Tibial nerve (tissue), 4 donors: ENCODE measurements around the gene CCDC91. TPM values are rescaled to one million over a fixed set of nuclear protein-coding genes. Genes with fewer than 3 reads are reported as not detected.
A peak's percentile ranks its signal among the peaks of the same experiment; 100 is the strongest.

Experiments used
- DNase-seq, 2 donors: peaks; one replicate each; pipeline ENCODE4 v3.0.0-alpha.2; 2019; ENCODE audit warnings: low spot score in 2 of 2
- H3K27ac ChIP-seq, 4 donors: fragments of 200-600 bp; sonication (generic) in 3 of 4; one replicate each; pipeline ENCODE4 v1.5.1; 2017 to 2019; ENCODE audit warnings: mild to moderate bottlenecking in 1 of 4
- H3K27me3 ChIP-seq, 2 donors: fragments of 200-600 bp; sonication (generic) in 1 of 2; one replicate each; pipeline versions ENCODE4 v1.5.1 to v1.6.0; 2017 to 2019
- H3K36me3 ChIP-seq, 3 donors: fragments of 200-600 bp; sonication (generic); one replicate each; pipeline ENCODE4 v1.5.1; 2018 to 2019
- H3K4me1 ChIP-seq, 4 donors: fragments of 200-600 bp; sonication (generic) in 3 of 4; one replicate each; pipeline ENCODE4 v1.5.1; 2017 to 2019
- H3K4me3 ChIP-seq, 4 donors: fragments of 200-600 bp; sonication (generic) in 3 of 4; one replicate each; pipeline ENCODE4 v1.5.1; 2017 to 2019; ENCODE audit warnings: mild to moderate bottlenecking in 1 of 4, moderate library complexity in 1 of 4
- H3K9me3 ChIP-seq, 4 donors: fragments of 200-600 bp; sonication (generic) in 3 of 4; one replicate each; pipeline ENCODE4 v1.5.1; 2017 to 2019
- CTCF ChIP-seq, 5 experiments: fragments of 200-600 bp in 3 of 5; fragments of 450-650 bp in 2 of 5; sonication (generic) in 3 of 5; IDR thresholded peaks; one replicate each; pipeline ENCODE4 v1.5.1; 2016 to 2019; ENCODE audit warnings: antibody characterized with exemption in 5 of 5, mild to moderate bottlenecking in 3 of 5, moderate library complexity in 2 of 5
- EP300 ChIP-seq, 2 donors: sonication (generic); formaldehyde crosslinking; IDR thresholded peaks; one replicate each; pipeline ENCODE4 v1.6.1; 2017; ENCODE audit warnings: antibody characterized with exemption in 2 of 2, mild to moderate bottlenecking in 1 of 2
- POLR2A ChIP-seq, 2 donors: fragments of 450-650 bp; IDR thresholded peaks; one replicate each; pipeline ENCODE4 v1.6.1; 2017; ENCODE audit warnings: antibody characterized with exemption in 2 of 2, mild to moderate bottlenecking in 2 of 2, moderate library complexity in 2 of 2
- WGBS, 2 donors: methylation state at CpG; one replicate each; pipeline ENCODE4 v1.1.5; 2018; 5-methylcytosine and 5-hydroxymethylcytosine counted together
- total RNA-seq, 4 donors: library from RNA; depleted of rRNA; stranded (reverse); fragments of >200 nt; gene quantifications; one replicate each; pipeline ENCODE4 v1.1.0, GENCODE V29; 2016

Gene CCDC91
- 10 to 100 TPM; 39.0 to 76.5 (median 44.0) TPM for total RNA-seq

- 1 to 2% methylated on average over 48 to 69 of the region's 72 CpGs for WGBS, 2 donors
- peak; percentile 71 to 85 for DNase-seq
- TF ChIP-seq POLR2A (IDR thresholded peaks at IDR 0.05) (peak; percentile 4 to 56), EP300 (IDR thresholded peaks at IDR 0.05) (peak; percentile 75 to 91), CTCF (IDR thresholded peaks at IDR 0.05) (peak in 2 of 5 experiments; percentile 29 to 50)
- H3K4me1 ChIP-seq, result peaks cover 0 to 12% (median 6%) of the 10 kb centered on the region in 4 donors
- peaks cover 0 to 6% (median 0%) of the 10 kb centered on the region in 4 donors for H3K9me3 ChIP-seq
- peaks cover 0 to 9% (median 0%) of the 10 kb centered on the region in 3 donors for H3K36me3 ChIP-seq
- H3K4me3 ChIP-seq, result peak within 1 kb of the TSS; percentile 77 to 83 (median 79)
- peak within 1 kb of the TSS; percentile 92 to 97 (median 96) for H3K27ac ChIP-seq
- H3K27me3 ChIP-seq, result no peaks in the 10 kb centered on the region
Measured at GRCh38 chr12:28190321-28191050, at the start of gene CCDC91. Gene CCDC91, plus strand, starts transcription at chr12:28190456. Its CDS starts 66,760 bp downstream, at chr12:28257216.

GRCh38 chr12:28144059-28144458 lies 46.2 kb upstream of the CCDC91 start:
- H3K36me3 ChIP-seq, result no peaks in the 10 kb centered on the region
- TF ChIP-seq CTCF (IDR thresholded peaks at IDR 0.05) (no peak), EP300 (IDR thresholded peaks at IDR 0.05) (no peak), POLR2A (IDR thresholded peaks at IDR 0.05) (no peak)
- no peak overlapping the region for H3K27ac ChIP-seq
- H3K9me3 ChIP-seq, result no peaks in the 10 kb centered on the region
- no peak for DNase-seq
- 59 to 62% methylated on average over 8 of the region's 8 CpGs for WGBS, 2 donors
- H3K4me3 ChIP-seq, result no peak overlapping the region
- H3K4me1 ChIP-seq, result no peaks in the 10 kb centered on the region
- H3K27me3 ChIP-seq, result no peaks in the 10 kb centered on the region

GRCh38 chr12:28144532-28144931 lies 45.7 kb upstream of the CCDC91 start:
- H3K9me3 ChIP-seq, result no peaks in the 10 kb centered on the region
- H3K36me3 ChIP-seq, result no peaks in the 10 kb centered on the region
- TF ChIP-seq POLR2A (IDR thresholded peaks at IDR 0.05) (no peak), CTCF (IDR thresholded peaks at IDR 0.05) (no peak)
- 92 to 93% methylated on average over 2 of the region's 2 CpGs for WGBS, 2 donors
- DNase-seq, result no peak
- no peak overlapping the region for H3K27ac ChIP-seq
- no peaks in the 10 kb centered on the region for H3K4me1 ChIP-seq
- no peaks in the 10 kb centered on the region for H3K27me3 ChIP-seq
- H3K4me3 ChIP-seq, result no peak overlapping the region

GRCh38 chr12:28145216-28145615 lies 45.0 kb upstream of the CCDC91 start:
- DNase-seq, result no peak
- Histone ChIP-seq H3K27ac (no peak overlapping the region), H3K9me3 (no peaks in the 10 kb centered on the region), H3K27me3 (no peaks in the 10 kb centered on the region), H3K4me3 (no peak overlapping the region), H3K4me1 (no peaks in the 10 kb centered on the region), H3K36me3 (no peaks in the 10 kb centered on the region)
- WGBS, 2 donors, result 90 to 94% methylated on average over 4 of the region's 4 CpGs
- TF ChIP-seq POLR2A (IDR thresholded peaks at IDR 0.05), result no peak
- TF ChIP-seq EP300 (IDR thresholded peaks at IDR 0.05), result no peak
- TF ChIP-seq CTCF (IDR thresholded peaks at IDR 0.05), result no peak

GRCh38 chr12:28149279-28149678 lies 41.0 kb upstream of the CCDC91 start:
- H3K27ac ChIP-seq, result no peak overlapping the region
- H3K4me3 ChIP-seq, result no peak overlapping the region
- no peaks in the 10 kb centered on the region for H3K4me1 ChIP-seq
- no peak for TF ChIP-seq POLR2A (IDR thresholded peaks at IDR 0.05)
- no peak for TF ChIP-seq EP300 (IDR thresholded peaks at IDR 0.05)
- no peak for TF ChIP-seq CTCF (IDR thresholded peaks at IDR 0.05)
- no peak for DNase-seq
- no peaks in the 10 kb centered on the region for H3K27me3 ChIP-seq
- WGBS, 2 donors, result 71 to 79% methylated on average over 3 of the region's 3 CpGs
- peaks cover 0 to 2% (median 0%) of the 10 kb centered on the region in 4 donors for H3K9me3 ChIP-seq
- H3K36me3 ChIP-seq, result no peaks in the 10 kb centered on the region
